Fibroblast of lung (primary cell): ENCODE measurements around the gene WASL. TPM values are rescaled to one million over a fixed set of nuclear protein-coding genes. Genes with fewer than 3 reads are reported as not detected.
"Not testable (repeated sequence)": the region's sequence is repeated elsewhere in the genome, so short reads cannot be mapped to it uniquely, and the experiment has no call there.

Experiments
- DNase-seq, 2 donors: peaks; one replicate each; pipeline versions ENCODE4 v3.0.0 to v3.0.0-alpha.2; 2010; ENCODE audit warnings: low read depth in 2 of 2
- H2AFZ ChIP-seq: 2 replicates; pipeline ENCODE4 v1.5.1; 2012; ENCODE audit warnings: low read length, control low read depth, inconsistent platforms
- H3K27ac ChIP-seq: 2 replicates; pipeline ENCODE4 v1.5.1; 2011; ENCODE audit warnings: low read length, control low read depth; ENCODE audit not compliant: insufficient read depth
- H3K27me3 ChIP-seq: 2 replicates; pipeline ENCODE4 v1.5.1; 2011; ENCODE audit warnings: mild to moderate bottlenecking, low read length; ENCODE audit not compliant: control insufficient read depth, insufficient read depth
- H3K36me3 ChIP-seq: 2 replicates; pipeline ENCODE4 v1.5.1; 2011; ENCODE audit warnings: low read length; ENCODE audit not compliant: control insufficient read depth, insufficient read depth
- H3K4me1 ChIP-seq: 2 replicates; pipeline ENCODE4 v1.5.1; 2011; ENCODE audit warnings: low read length; ENCODE audit not compliant: control insufficient read depth, insufficient read depth; ENCODE audit errors: extremely low read depth
- H3K4me2 ChIP-seq: 2 replicates; pipeline ENCODE4 v1.5.1; 2011; ENCODE audit warnings: low read length, control low read depth; ENCODE audit not compliant: insufficient read depth; ENCODE audit errors: extremely low read depth
- H3K4me3 ChIP-seq, 4 experiments: fragments of 200-600 bp in 1 of 4; sonication (generic) in 1 of 4; replicated peaks in 1 of 4; 2 replicates each; pipeline ENCODE4 v1.5.1; 2011 to 2016; ENCODE audit warnings: low read length in 4 of 4, low read depth in 3 of 4, mild to moderate bottlenecking in 3 of 4, control low read depth in 2 of 4, inconsistent platforms in 1 of 4, mixed read lengths in 1 of 4; ENCODE audit not compliant: insufficient read depth in 1 of 4; ENCODE audit errors: control extremely low read depth in 1 of 4
- H3K79me2 ChIP-seq: 2 replicates; pipeline ENCODE4 v1.5.1; 2012; ENCODE audit warnings: mild to moderate bottlenecking, low read length, inconsistent platforms; ENCODE audit not compliant: control insufficient read depth, insufficient read depth
- H3K9ac ChIP-seq: 2 replicates; pipeline ENCODE4 v1.5.1; 2011; ENCODE audit warnings: mild to moderate bottlenecking, low read length, control low read depth; ENCODE audit not compliant: insufficient read depth
- H3K9me3 ChIP-seq: 2 replicates; pipeline ENCODE4 v1.5.1; 2012; ENCODE audit warnings: low read depth, low read length; ENCODE audit not compliant: control insufficient read depth, insufficient read depth
- H4K20me1 ChIP-seq: 2 replicates; pipeline ENCODE4 v1.5.1; 2011; ENCODE audit warnings: low read length; ENCODE audit not compliant: control insufficient read depth, insufficient read depth; ENCODE audit errors: extremely low read depth
- EZH2 ChIP-seq: IDR thresholded peaks from 2 replicates; pipeline ENCODE4 v1.5.1; 2012; ENCODE audit warnings: low read length, control low read depth, mild to moderate bottlenecking; ENCODE audit errors: missing control alignments
- polyA plus RNA-seq, 2 donors: library from polyadenylated mRNA; depleted of rRNA in 1 of 2; stranded (reverse) in 1 of 2; unstranded in 1 of 2; fragments of >200 nt; gene quantifications; 2 replicates each; pipeline ENCODE4 v1.2.1, GENCODE V29; 2011 to 2012; ENCODE audit warnings: missing spikeins in 1 of 2
- total RNA-seq: library from RNA; depleted of rRNA; stranded (reverse); fragments of >200 nt; gene quantifications from 2 replicates; pipeline ENCODE4 v1.2.1, GENCODE V29; 2014
- TF ChIP-seq, protein P1 (sequence below), 2 donors: IDR thresholded peaks in 1 of 2; conservative IDR thresholded peaks in 1 of 2; 1 replicate in 1 of 2; 2 replicates in 1 of 2; pipeline ENCODE4 v1.5.1; 2011 to 2012; ENCODE audit warnings: low read length in 2 of 2, control low read depth in 1 of 2, inconsistent platforms in 1 of 2, low read depth in 1 of 2, mild to moderate bottlenecking in 1 of 2

The WASL gene
- total and polyA plus RNA-seq, 2 donors (not counting 1 experiment from before 2014, with no cell fraction given) = 15.4 to 21.0 TPM

GRCh38 chr7:123637878-123638277, 110.9 kb downstream of the WASL start:
- DNase-seq = no peak
- Histone ChIP-seq H3K4me2 (no peak overlapping the region), H3K9ac (no peak overlapping the region), H3K4me3 (no peak overlapping the region), H3K4me1 (no peaks in the 10 kb centered on the region), H3K27me3 (no peaks in the 10 kb centered on the region), H4K20me1 (no peaks in the 10 kb centered on the region), H3K79me2 (no peaks in the 10 kb centered on the region), H3K27ac (no peak overlapping the region), H3K9me3 (no peaks in the 10 kb centered on the region), H3K36me3 (no peaks in the 10 kb centered on the region), H2AFZ (no peak overlapping the region)
- TF ChIP-seq EZH2 = no peak
- TF ChIP-seq, protein P1, sequence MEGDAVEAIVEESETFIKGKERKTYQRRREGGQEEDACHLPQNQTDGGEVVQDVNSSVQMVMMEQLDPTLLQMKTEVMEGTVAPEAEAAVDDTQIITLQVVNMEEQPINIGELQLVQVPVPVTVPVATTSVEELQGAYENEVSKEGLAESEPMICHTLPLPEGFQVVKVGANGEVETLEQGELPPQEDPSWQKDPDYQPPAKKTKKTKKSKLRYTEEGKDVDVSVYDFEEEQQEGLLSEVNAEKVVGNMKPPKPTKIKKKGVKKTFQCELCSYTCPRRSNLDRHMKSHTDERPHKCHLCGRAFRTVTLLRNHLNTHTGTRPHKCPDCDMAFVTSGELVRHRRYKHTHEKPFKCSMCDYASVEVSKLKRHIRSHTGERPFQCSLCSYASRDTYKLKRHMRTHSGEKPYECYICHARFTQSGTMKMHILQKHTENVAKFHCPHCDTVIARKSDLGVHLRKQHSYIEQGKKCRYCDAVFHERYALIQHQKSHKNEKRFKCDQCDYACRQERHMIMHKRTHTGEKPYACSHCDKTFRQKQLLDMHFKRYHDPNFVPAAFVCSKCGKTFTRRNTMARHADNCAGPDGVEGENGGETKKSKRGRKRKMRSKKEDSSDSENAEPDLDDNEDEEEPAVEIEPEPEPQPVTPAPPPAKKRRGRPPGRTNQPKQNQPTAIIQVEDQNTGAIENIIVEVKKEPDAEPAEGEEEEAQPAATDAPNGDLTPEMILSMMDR (conservative IDR thresholded peaks at IDR 0.05 in 1 of 2, IDR thresholded peaks at IDR 0.05 in 1 of 2; ENCODE audit: low read depth in 1 of 2, low read length in 2 of 2) = no peak

GRCh38 chr7:123637203-123637602, 111.6 kb downstream of the WASL start:
- Histone ChIP-seq H3K27ac (no peak overlapping the region), H2AFZ (no peak overlapping the region), H4K20me1 (no peaks in the 10 kb centered on the region), H3K9me3 (no peaks in the 10 kb centered on the region), H3K36me3 (no peaks in the 10 kb centered on the region), H3K4me1 (no peaks in the 10 kb centered on the region), H3K4me2 (no peak overlapping the region), H3K79me2 (no peaks in the 10 kb centered on the region), H3K27me3 (no peaks in the 10 kb centered on the region), H3K4me3 (no peak overlapping the region), H3K9ac (no peak overlapping the region)
- DNase-seq = no peak
- TF ChIP-seq EZH2 = no peak
- TF ChIP-seq, protein P1 (conservative IDR thresholded peaks at IDR 0.05 in 1 of 2, IDR thresholded peaks at IDR 0.05 in 1 of 2; ENCODE audit: low read depth in 1 of 2, low read length in 2 of 2) = no peak

DNA sequence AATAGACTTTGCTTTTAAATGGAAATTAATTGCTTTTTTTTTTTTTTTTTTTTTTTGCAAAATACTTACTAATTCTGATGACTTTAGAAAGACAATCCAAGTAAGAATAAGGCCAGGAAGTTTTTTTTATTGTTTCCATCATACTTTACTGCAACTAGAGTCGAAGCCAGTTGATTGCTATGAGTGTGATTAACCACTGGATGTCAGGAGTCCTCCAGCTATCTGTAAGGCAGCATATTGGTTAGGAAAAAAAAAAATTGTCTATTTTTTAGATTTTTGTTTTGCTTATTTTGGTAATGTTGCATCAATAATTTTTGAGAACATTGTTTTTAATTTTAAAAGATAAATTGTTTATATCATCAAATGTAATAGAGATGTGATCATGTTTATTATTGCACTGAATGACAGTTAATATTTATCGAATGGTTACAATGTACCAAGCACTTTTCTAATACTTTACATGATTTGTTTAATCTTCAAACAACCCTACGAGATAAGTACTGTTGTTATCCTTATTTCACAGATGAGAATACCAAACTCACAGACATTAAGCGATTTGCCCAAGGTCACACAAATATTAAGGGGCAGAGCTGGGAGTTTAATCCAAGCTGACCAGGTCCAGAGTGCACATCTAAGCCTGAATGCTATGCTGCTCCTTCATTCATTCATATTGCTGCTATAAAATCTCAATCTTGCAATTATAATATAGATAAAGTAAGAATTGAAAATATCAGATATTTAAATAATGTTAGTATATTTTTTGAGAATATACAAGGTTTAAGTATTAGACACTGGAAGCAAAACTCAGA, 113.0 kb downstream of the WASL start:
- H3K9me3 ChIP-seq = no peaks in the 10 kb centered on the region
- H3K4me3 ChIP-seq = no peak overlapping the region
- H3K9ac ChIP-seq = no peak overlapping the region
- H4K20me1 ChIP-seq = no peaks in the 10 kb centered on the region
- no peaks in the 10 kb centered on the region for H3K4me1 ChIP-seq
- H3K79me2 ChIP-seq = no peaks in the 10 kb centered on the region
- no peak overlapping the region for H2AFZ ChIP-seq
- no peak overlapping the region for H3K27ac ChIP-seq
- no peak for TF ChIP-seq EZH2
- TF ChIP-seq, protein P1 (conservative IDR thresholded peaks at IDR 0.05 in 1 of 2, IDR thresholded peaks at IDR 0.05 in 1 of 2; ENCODE audit: low read depth in 1 of 2, low read length in 2 of 2) = peak; percentile 72 to 73
- H3K4me2 ChIP-seq = no peak overlapping the region
- no peaks in the 10 kb centered on the region for H3K27me3 ChIP-seq
- peak; percentile 26 to 76 for DNase-seq
- H3K36me3 ChIP-seq = no peaks in the 10 kb centered on the region

- not testable (repeated sequence) for H3K4me3 ChIP-seq, H3K27ac ChIP-seq, H3K79me2 ChIP-seq, H3K36me3 ChIP-seq, H3K4me1 ChIP-seq, DNase-seq, H2AFZ ChIP-seq, H4K20me1 ChIP-seq, H3K27me3 ChIP-seq, H3K4me2 ChIP-seq, H3K9me3 ChIP-seq, H3K9ac ChIP-seq
Measured at GRCh38 chr7:123634011-123634573, 114.7 kb downstream of the WASL start.
